HCT116 (cell line): ENCODE data around the gene GRAMD4.

ENCODE experiments used
- CTCF ChIP-seq, 3 experiments: fragments of 200-600 bp in 1 of 3; sonication (generic) in 1 of 3; IDR thresholded peaks in 2 of 3; conservative IDR thresholded peaks in 1 of 3; 2 replicates each; pipeline ENCODE4 v1.5.1; 2012 to 2017; ENCODE audit warnings: low read depth in 2 of 3, low read length in 2 of 3, antibody characterized with exemption in 1 of 3, borderline replicate concordance in 1 of 3, control low read depth in 1 of 3, mild to moderate bottlenecking in 1 of 3, mixed read lengths in 1 of 3, mixed run types in 1 of 3, moderate library complexity in 1 of 3; ENCODE audit not compliant: insufficient read depth in 1 of 3
- EGR1 ChIP-seq: IDR thresholded peaks from 2 replicates; pipeline ENCODE4 v1.6.1; 2012; ENCODE audit warnings: low read depth
- EZH2 ChIP-seq: fragments of 200-600 bp; sonication (generic); IDR thresholded peaks from 2 replicates; pipeline ENCODE4 v1.6.1; 2017; ENCODE audit warnings: antibody characterized with exemption, mixed run types
- EZH2phosphoT487 ChIP-seq: fragments of 200-600 bp; IDR thresholded peaks from 2 replicates; pipeline ENCODE4 v1.6.1; 2018; ENCODE audit warnings: antibody characterized with exemption, borderline replicate concordance
- FOSL1 ChIP-seq: IDR thresholded peaks from 2 replicates; pipeline ENCODE4 v1.6.1; 2012; ENCODE audit warnings: low read depth
- JUND ChIP-seq: IDR thresholded peaks from 2 replicates; pipeline ENCODE4 v1.6.1; 2012
- POLR2A ChIP-seq: IDR thresholded peaks from 2 replicates; pipeline ENCODE4 v1.7.0; 2011; ENCODE audit warnings: borderline replicate concordance; ENCODE audit not compliant: insufficient read depth, insufficient read length; ENCODE audit errors: extremely low read depth
- POLR2AphosphoS5 ChIP-seq: IDR thresholded peaks from 2 replicates; pipeline ENCODE4 v1.6.1; 2011; ENCODE audit warnings: mild to moderate bottlenecking, low read depth, low read length, moderate library complexity

- TF ChIP-seq CTCF (IDR thresholded peaks at IDR 0.05 in 2 of 3, conservative IDR thresholded peaks at IDR 0.05 in 1 of 3; ENCODE audit: borderline replicate concordance in 1 of 3, insufficient read depth in 1 of 3, low read depth in 2 of 3, low read length in 2 of 3) (no peak), JUND (no peak), FOSL1 (no peak), EZH2 (no peak), EGR1 (no peak), POLR2A (no peak), EZH2phosphoT487 (no peak), POLR2AphosphoS5 (no peak)
These were observed 46.5 kb downstream of the GRAMD4 start for GRCh38 chr22:46666577-46667244.
